ENCODE data around the gene OGDH. TPM values are rescaled to one million over a fixed set of nuclear protein-coding genes. Genes with fewer than 3 reads are reported as not detected.
"Not testable (repeated sequence)": the region's sequence is repeated elsewhere in the genome, so short reads cannot be mapped to it uniquely, and the experiment has no call there.

OGDH gene
- polyA plus RNA-seq, 4 donors: 86.3 to 99.6 (median 94.2) TPM

DNA sequence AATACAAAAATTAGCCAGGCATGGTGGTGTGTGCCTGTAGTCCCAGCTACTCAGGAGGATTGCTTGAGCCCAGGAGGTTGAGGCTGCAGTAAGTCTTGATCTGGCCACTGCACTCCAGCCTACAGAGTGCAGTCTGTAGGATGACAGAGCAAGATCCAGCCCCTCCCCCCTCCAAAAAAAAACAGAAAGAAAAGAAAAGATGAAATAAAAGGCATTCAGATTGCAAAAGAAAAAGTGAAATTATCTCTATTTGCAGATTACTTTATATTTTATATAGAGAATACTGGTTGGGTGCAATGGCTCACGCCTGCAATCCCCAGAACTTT is 121.5 kb downstream of the OGDH start:
- no peak for DNase-seq (ENCODE audit: low read depth in 4 of 4, low spot score in 3 of 4)

DNA sequence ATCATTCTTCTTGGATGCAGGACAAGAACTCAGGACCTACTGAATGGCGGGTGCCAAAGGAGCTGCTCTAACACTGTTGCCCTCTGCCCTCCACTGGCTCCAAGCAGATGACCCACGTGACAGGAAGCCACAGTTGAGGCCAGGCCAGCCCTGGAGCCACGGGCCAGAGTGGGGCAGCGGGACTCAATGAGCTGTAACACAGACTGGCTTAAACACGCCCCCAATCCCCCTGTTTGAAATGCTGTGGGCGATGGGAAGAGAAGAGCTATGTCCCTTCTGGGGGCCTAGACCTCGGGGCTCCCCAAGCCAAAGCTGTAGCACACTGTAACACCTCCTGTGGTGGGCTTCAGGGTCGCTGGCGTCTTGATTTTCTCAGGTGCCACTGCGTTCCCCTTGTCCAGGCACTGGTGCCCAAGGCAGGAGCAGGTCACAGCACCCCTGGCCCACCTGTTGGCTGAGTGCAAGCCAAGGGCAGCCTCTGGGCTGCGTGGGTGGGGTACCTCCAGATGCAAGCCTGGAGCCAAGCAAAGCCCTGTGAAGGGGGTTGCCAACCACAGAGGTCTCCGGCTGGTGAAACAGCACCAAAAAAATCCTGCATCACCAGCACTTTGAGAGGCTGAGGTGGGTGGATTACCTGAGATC is 123.6 kb downstream of the OGDH start:
- no peak for DNase-seq (ENCODE audit: low read depth in 4 of 4, low spot score in 3 of 4)

DNA sequence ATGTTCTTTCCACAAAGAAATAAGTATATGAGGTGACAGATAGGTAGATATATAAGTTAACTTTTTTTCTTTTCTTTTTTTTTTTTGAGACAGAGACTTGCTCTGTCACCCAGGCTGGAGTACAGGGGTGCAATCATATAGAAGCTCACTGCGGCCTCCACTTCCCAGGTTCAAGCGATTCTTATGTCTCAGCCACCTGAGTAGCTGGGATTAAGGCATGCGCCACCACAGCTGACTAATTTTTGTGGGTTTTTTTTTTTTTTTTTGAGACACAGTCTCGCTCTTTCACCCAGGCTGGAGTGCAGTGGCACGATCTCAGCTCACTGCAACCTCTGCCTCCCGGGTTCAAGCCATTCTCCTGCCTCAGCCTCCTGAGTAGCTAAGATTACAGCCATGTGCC is 126.5 kb downstream of the OGDH start:
- not testable (repeated sequence) for DNase-seq (ENCODE audit: low read depth in 4 of 4, low spot score in 3 of 4)

DNA sequence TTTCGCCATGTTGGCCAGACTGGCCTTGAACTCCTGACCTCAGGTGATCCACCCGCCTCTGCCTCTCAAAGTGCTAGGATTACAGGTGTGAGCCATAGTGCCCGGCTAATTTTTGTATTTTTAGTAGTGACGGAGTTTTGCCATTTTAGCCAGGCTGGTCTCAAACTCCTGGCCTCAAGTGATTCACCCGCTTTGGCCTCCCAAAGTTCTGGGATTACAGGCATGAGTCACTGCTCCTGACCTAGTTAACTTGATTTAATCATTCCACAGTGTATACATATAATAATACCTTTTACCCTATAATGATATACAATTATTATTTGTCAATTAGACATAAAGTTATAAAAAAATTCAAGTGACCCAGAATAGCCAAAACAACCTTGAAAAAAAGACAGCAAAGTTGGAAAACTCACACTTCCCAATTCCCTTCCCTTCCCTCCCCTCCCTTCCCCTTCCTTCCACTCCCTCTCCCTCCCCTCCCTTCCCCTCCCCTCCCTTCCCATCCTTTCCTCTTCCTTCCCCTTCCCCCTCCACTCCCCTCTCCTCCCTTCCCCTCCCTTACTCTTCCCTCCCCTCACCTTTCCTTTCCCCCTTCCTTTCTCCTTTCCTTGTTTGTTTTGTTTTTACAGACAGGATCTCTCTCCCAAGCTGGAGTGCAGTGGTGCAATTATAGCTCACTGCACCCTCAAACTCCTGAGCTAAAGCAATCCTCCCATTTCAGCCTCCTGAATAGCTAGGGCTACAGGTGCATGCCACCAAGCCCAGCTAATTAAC is 127.5 kb downstream of the OGDH start:
- DNase-seq (ENCODE audit: low read depth in 4 of 4, low spot score in 3 of 4): no peak

DNA sequence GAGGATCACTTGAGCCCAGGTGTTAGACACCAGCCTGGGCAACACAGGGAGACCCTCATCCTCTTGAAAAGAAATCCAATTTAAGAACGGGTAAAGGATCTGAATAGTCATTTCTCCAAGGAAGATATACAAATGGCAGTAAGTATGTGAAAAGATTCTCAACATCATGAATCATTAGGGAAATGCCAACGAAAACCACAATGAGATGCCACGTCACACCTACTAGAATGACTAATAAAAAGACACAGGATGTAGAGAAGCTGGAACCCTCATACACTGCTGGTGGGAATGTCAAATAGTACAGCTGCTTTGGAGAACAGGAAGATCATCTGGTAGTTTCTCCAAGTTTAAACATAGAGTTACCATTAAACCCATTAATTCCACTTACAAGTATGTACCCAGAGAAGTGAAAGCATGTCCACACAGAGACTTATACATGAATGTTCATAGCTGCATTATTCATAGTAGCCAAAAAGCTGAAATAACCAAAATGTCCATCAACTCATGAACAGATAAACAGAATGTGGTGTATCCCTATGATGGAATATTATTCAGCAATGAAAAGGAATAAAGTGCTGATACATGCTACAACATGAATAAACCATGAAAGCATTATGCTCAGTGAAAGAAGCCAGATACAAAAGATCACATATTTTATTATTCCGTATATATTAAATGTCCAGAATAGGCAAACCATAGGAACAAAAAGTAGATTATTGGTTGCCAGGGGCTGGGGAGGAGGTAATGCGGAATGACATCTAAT is 129.2 kb downstream of the OGDH start:
- no peak for DNase-seq (ENCODE audit: low read depth in 4 of 4, low spot score in 3 of 4)

DNA sequence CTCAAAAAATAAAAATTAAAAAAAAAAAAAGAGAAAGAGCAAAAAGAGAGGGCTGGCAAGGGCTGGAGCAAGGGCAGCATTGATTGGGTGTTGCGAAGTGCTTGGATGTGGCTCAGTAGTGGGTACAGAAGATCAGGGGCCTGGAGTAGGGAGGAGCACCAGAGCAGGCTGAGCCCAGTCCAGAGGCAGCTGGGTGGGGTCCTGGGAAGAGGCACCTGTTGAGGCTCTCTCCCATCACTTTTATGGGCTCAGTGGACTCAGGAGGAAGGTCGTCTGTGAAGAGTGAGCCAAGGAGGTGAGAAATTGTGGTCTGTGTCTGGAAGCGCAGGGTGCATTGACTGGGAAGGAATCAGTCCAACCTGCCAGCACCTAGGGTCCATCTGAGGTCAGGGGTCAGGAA is 130.5 kb downstream of the OGDH start:
- DNase-seq (ENCODE audit: low read depth in 4 of 4, low spot score in 3 of 4): no peak

DNA sequence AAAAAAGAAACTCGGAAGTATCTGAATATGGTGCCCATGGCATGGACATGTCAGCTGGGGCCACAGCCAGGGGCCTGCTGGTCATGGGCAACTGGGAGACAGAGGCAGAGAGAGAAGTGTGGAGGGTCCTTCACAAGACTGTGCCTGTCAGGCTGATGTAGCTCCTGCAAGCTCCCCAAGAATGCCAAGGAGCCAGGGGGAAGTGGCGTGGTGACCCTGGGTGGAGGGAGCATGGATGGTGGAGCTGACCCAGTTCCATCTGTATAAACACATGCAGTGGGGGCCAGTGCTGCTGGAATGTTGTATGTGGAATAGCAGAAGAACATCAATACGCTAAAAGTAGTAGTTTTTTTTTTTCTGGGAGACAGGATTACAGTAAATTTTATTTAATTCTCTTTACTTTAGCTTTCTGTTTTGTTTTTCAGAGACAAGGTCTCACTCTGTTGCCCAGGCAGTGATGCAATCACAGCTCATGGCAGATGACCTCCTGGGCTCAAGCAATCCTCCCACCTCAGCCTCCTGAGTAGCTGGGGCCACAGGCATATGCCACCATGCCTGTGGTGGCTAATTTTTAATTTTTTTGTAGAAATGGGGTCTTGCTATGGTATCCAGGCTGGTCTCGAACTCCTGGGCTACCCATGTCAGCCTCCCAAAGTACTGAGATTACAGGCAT is 131.8 kb downstream of the OGDH start:
- DNase-seq (ENCODE audit: low read depth in 4 of 4, low spot score in 3 of 4): no peak

DNA sequence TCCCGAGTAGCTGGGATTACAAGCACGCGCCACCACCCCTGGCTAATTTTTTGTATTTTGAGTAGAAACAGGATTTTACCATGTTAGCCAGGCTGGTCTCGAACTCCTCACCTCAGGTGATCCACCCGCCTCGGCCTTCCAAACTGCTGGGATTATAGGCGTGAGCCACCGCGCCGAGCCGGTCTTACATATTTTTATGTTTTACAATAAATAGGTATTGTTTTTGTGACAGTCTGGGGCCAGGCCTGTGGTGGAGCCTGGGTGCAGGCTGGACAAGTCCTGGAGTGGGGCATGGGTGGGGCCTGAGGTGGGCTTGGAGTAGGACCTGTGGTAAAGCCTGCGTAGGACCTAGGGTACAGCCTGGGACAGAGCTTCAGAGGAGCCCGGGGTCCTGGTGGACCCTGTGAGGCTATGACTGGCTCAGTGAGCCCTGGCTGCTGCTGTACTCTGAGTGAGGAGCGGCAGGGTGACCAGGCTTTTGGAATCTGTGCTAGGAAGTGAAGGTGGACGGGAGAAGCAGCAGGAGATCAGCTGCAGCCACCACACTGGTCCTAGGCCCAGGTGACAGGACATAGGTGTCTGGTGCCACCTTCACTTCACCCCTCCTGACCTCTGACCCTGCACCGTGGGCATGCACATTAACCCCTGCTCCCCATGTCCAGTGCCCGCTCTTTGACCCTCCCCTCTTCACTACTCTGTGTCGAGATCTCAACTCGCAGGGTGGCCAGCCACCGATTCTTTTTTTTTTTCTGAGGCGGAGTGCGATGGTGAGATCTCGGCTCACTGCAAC is 132.6 kb downstream of the OGDH start:
- no peak for DNase-seq (ENCODE audit: low read depth in 4 of 4, low spot score in 3 of 4)

DNA sequence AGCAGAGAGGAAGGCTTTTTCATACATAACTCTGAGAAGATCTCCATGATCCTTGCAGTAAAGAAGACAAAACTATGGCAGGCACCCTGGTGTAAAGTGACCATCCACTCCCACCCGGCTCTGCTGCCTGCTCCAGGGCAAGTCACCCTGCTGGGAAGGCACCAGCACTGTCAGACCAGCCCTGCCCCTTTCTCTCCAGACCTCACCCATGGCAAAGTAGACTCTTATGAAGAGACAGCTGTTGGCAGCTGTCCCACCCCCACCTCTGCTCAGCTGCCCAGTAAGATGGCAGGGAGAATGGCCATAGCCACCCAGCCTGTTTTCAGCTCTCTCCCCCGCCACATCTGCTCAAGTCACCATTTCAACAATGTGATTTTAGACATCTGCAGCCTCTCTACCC is 133.6 kb downstream of the OGDH start:
- DNase-seq (ENCODE audit: low read depth in 4 of 4, low spot score in 3 of 4): no peak

DNA sequence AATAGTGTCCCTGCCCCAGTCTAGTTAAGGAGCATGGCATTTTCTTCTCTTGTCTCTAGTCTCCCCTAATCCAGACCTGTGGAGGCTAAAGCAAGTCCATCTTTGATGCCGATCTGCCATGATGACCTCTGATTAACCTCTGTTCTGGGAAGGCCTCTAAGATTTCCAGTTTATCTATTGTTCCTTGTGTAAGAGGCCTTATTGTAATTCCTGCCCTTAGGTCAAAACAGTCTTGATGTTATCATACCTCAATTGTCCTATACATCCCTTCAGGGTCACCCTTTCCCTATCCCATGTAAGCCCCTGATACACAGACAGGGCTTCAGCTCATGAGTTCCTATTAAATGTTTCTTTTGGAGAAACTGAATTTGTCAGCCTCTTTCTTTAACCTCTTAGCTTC is 137.3 kb downstream of the OGDH start:
- no peak for DNase-seq (ENCODE audit: low read depth in 4 of 4, low spot score in 3 of 4)

DNA sequence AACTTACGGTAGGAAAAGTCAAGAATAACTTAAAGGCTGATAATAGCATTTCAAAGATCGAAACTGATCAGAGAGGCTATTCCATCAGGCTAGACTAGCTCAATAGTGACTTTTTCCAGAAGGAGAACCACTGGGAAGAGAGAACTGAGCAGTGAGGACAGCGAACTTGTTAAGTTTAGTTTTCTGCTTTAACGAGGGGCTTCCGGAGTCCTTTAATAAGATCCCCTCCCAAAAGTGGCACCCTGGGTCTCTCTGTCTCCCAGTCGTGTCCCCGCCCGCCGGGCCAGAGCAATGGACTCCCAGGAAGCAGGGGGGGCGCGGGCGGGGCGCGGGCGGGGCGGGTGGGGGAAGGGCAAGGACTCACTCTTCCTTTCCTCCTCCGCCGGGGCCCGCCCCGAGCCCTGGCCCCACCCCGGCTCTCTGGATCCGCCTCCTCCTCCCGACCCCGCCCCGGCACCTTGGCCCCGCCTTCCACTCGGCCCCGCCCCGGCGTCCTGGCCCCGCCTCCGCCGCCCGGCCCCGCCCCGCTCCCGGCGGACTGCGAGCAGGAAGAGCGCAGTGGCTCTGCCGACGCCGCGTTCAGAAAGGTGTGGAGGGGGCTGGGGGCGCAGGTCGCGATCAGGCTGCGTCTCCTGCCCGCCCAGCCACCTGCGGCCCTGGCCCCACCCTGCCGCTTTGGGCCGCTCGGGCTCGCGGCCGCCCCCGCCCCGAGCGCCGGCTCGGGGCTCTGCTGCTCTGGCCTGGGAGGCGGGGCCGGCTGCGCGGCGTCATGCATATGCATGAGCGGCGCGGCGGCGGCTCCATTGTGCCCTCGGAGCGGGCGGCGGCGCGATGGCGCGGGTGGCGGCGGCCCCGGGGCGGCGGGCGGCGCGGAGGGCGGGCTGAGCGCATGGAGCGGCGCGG is 141.9 kb downstream of the OGDH start, which contains the start of gene ZMIZ2:
Gene ZMIZ2 (plus strand): TSS at position 803 of the 903 bp plus-strand sequence. CDS start 7,403 bp downstream, outside the sequence.
- peak; percentile 75 to 81 (median 78) for DNase-seq (ENCODE audit: low read depth in 4 of 4, low spot score in 3 of 4)

DNA sequence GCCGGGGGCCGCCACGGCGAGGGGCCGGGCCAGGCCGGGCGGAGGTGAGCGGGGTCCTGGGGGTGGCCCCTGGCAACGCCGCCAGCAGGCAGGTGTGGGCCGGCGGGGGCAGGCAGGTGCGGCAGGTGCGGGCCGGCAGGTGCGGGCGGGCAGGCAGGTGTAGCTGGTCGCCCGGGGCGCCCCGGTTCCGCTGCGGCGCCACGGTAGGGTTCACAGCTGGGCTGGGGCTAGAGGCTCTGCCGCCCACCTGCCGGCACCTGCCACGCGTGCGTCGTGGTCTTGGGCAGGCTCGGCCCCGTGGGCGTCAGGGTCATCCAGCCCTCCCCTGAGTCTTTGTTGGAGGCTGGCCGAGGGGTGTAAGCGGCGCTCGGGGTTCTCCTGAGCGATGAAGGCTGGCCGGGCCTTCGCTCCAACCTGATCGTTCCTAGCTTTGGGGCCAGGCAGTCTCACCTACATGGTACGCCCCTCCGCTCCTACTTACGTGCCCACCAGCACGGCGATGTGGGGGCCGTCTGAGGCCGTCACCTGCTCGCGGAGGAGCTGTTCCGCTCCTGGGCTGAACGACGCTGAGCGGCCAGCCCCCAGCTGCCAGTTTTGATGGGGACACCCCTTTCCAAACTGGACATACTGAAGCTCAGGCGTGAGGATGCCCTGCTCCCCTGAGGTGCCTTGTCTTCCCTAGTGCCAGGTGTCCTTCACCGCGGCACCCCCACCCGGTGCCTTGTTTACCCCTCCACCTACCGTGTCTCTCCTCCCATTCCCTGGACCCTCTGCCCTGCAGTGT is 142.7 kb downstream of the OGDH start:
- no peak for DNase-seq (ENCODE audit: low read depth in 4 of 4, low spot score in 3 of 4)

DNA sequence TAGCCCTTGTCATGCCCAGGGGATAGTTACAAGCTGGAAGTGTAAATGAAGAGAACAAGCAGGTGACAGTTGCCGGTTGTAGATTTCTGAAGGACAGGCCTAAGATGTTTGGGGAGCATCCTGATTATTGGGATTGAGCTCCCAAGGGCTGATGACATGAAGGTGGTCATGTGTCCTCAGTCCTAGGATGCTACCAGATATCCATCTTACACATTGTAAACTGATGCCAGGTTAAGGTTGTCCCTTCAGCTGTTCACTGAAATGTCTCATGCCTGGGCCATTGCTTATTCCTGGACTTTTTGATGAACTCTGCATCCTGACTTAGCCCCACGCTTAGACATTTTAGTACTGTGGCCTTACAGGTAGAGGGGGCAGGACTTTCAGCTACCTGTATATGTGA is 143.6 kb downstream of the OGDH start:
- DNase-seq (ENCODE audit: low read depth in 4 of 4, low spot score in 3 of 4): no peak

DNA sequence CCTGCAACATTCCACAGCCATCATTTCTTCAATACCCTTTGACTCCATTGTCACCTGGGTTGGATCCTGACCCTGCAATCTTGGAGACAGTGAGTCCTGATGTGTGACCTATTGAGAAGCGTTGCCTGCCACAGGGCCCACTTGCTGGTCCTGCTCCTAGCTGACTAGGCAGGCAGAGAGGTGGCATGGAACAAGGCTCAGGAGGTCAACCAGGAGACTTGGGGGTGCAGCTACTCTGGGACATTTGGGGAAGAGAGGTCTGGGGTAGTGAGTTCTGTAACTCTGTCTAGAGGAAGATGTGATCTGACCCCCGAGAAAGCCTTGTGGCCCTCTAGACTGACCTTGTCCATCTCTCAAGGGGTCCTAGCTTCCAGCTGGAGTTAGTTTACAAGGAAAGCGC is 144.0 kb downstream of the OGDH start:
- no peak for DNase-seq (ENCODE audit: low read depth in 4 of 4, low spot score in 3 of 4)

DNA sequence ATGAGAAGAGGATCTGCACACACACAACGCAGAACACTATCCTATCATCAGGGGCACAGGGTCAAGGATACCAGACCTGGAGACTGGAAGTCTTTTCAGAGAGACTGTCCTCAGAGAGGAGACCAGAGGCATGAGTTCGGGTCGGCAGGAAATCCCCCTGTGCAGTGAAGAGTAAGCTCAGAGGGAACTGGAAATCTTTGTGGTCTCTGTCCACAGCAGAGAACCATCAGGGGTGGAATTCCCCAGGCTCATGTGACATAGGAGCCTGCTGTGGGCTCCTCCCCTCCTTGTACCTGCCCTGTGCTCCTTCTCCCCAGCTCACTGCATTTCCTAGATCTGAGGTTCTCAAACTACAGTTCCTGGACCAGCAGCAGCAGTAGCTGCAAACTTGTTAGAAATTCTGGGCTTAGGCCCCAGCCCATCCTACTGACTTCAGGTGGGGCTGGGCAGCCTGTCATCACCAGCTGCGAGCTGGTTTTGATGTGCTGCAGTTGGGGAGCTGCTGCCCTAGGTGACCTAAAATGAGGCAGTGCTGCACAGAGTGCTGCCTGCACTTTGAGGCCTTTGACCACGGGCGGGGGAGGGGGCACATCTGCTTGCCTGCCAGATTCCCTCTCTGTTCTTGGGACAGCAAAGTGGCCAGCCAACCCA is 144.6 kb downstream of the OGDH start:
- DNase-seq (ENCODE audit: low read depth in 4 of 4, low spot score in 3 of 4): no peak

DNA sequence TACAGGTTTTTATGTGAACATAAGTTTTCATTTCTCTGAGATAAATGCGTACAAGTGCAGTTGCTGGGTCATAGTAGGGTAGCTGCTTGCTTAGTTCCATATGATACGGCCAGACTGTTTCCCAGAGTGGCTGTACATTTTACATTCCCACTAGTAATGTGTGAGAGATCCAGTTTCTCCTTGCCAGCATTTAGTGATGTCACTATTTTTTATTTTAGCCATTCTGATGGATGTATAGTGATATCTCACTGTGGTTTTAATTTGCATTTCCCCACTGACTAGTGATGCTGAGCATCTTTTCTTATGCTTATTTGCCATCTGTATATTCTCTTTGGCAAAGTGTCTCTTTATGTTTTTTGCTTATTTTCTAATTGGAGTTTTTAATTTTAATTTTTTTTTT is 146.4 kb downstream of the OGDH start:
- DNase-seq (ENCODE audit: low read depth in 4 of 4, low spot score in 3 of 4): no peak

DNA sequence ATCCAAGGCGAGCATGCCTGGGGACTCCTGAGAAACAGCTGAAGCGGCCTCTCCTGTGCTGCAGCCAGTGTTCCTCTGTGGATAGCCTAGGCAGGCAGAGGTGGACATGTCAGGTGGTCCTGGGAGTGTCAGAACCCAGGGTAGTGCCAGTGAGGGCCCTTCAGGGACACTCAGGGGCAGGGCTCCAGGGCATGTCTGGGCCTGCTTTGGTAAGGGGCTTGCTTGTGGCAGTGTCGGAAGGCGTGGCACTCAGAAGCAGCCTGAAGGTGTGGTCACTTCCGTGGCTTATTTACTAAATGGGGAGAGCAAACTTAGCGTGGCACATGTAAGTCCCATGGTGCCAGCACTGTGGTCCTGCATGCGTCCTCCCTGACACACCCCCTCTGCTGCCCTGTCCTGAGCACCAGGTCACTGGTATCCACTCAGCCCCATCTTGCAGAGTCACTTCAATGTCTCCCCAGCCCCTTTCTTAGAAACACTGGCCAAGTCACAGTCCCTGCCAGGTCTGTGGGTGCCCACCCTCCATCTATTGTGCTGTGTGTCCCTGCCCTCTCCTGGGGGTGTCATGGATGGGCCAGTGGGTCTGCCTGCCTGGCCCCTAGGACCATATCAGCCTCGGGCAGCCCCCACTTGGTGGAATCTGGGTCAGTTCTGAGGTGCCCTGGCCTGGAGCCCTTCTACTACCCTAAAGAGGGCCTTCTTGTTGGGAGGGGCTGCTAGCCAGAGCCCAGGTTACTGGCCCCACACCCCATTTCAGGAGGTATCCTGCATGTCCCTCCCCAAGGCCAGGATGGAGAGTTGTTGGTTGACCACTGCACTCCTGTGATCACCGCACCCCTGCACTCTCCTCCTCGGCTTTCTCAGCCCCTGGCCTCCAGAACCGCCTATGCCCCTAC is 148.6 kb downstream of the OGDH start:
- DNase-seq (ENCODE audit: low read depth in 4 of 4, low spot score in 3 of 4): no peak

Data from right renal pelvis (tissue), 4 donors.